Measurements from ENCODE around the gene MYH8. TPM values are rescaled to one million over a fixed set of nuclear protein-coding genes. Genes with fewer than 3 reads are reported as not detected.
A peak's percentile ranks its signal among the peaks of the same experiment; 100 is the strongest.

The MYH8 gene
- total RNA-seq, 1 experiment from 2014 or later = not detected

- Histone ChIP-seq H3K27ac (ENCODE audit: low read depth, low read length, poor library complexity, severe bottlenecking) (no peak overlapping the region), H3K4me1 (ENCODE audit: insufficient read depth, low read length, poor library complexity, severe bottlenecking) (peaks cover 6% of the 10 kb centered on the region), H3K36me3 (ENCODE audit: insufficient read depth, low read length, poor library complexity, severe bottlenecking) (no peaks in the 10 kb centered on the region), H3K9me3 (ENCODE audit: low read depth, low read length, poor library complexity, severe bottlenecking) (no peaks in the 10 kb centered on the region), H3K4me3 (ENCODE audit: low read depth, low read length, poor library complexity, severe bottlenecking) (no peak overlapping the region), H3K27me3 (replicated peaks; ENCODE audit: insufficient read depth, low read depth, low read length, poor library complexity) (no peaks in the 10 kb centered on the region)
- no TSS peak for BruUV-seq (replicated peaks)
- TF ChIP-seq EZH2 (IDR thresholded peaks at IDR 0.05; ENCODE audit: borderline replicate concordance, low read depth, low read length, poor library complexity, severe bottlenecking) (no peak), CTCF (conservative IDR thresholded peaks at IDR 0.05; ENCODE audit: low read depth, low read length) (no peak)
- CTCF ChIA-PET = no interaction called here
- DNase-seq (ENCODE audit: low spot score) = peak; percentile 59
- POLR2A ChIA-PET (ENCODE audit: low non-redundant PET) = no interaction called here
- intact Hi-C loops (cut with micrococcal nuclease; ENCODE audit: unreplicated experiment) = no loop called here
Observed at GRCh38 chr17:10380631-10381408, 40.9 kb downstream of the MYH8 start.

GRCh38 chr17:10372906-10373305 is 48.8 kb downstream of the MYH8 start, which contains the start of gene MYH13:
MYH13 (minus strand) TSS chr17:10373006; CDS start chr17:10364530, 8,476 bp downstream.
- no TSS peak for BruUV-seq (replicated peaks)
- TF ChIP-seq EZH2 (IDR thresholded peaks at IDR 0.05; ENCODE audit: borderline replicate concordance, low read depth, low read length, poor library complexity, severe bottlenecking) (no peak), CTCF (conservative IDR thresholded peaks at IDR 0.05; ENCODE audit: low read depth, low read length) (no peak)
- CTCF ChIA-PET = no interaction called here

GRCh38 chr17:10370016-10370608 is 51.6 kb downstream of the MYH8 start:
- no peak overlapping the region for H3K27ac ChIP-seq (ENCODE audit: low read depth, low read length, poor library complexity, severe bottlenecking)
- H3K4me3 ChIP-seq (ENCODE audit: low read depth, low read length, poor library complexity, severe bottlenecking) = no peak overlapping the region
- BruUV-seq (replicated peaks) = no TSS peak
- no peaks in the 10 kb centered on the region for H3K36me3 ChIP-seq (ENCODE audit: insufficient read depth, low read length, poor library complexity, severe bottlenecking)
- H3K4me1 ChIP-seq (ENCODE audit: insufficient read depth, low read length, poor library complexity, severe bottlenecking) = no peaks in the 10 kb centered on the region
- H3K27me3 ChIP-seq (replicated peaks; ENCODE audit: insufficient read depth, low read depth, low read length, poor library complexity) = no peaks in the 10 kb centered on the region
- no peaks in the 10 kb centered on the region for H3K9me3 ChIP-seq (ENCODE audit: low read depth, low read length, poor library complexity, severe bottlenecking)
- TF ChIP-seq EZH2 (IDR thresholded peaks at IDR 0.05; ENCODE audit: borderline replicate concordance, low read depth, low read length, poor library complexity, severe bottlenecking) (no peak), CTCF (conservative IDR thresholded peaks at IDR 0.05; ENCODE audit: low read depth, low read length) (no peak)
- intact Hi-C loops (cut with micrococcal nuclease; ENCODE audit: unreplicated experiment) = no loop called here
- ChIA-PET POLR2A (ENCODE audit: low non-redundant PET) (no interaction called here), CTCF (no interaction called here)
- no peak for DNase-seq (ENCODE audit: low spot score)

More at GRCh38 chr17:10372906-10373305, 48.8 kb downstream of the MYH8 start, which contains the start of gene MYH13:
- no peak within 1 kb of the TSS for H3K27ac ChIP-seq (ENCODE audit: low read depth, low read length, poor library complexity, severe bottlenecking)
- intact Hi-C loops (cut with micrococcal nuclease; ENCODE audit: unreplicated experiment) = no loop called here
- no peaks in the 10 kb centered on the region for H3K27me3 ChIP-seq (replicated peaks; ENCODE audit: insufficient read depth, low read depth, low read length, poor library complexity)
- POLR2A ChIA-PET (ENCODE audit: low non-redundant PET) = no interaction called here
- DNase-seq (ENCODE audit: low spot score) = no peak
- H3K4me3 ChIP-seq (ENCODE audit: low read depth, low read length, poor library complexity, severe bottlenecking) = no peak within 1 kb of the TSS
- no peaks in the 10 kb centered on the region for H3K4me1 ChIP-seq (ENCODE audit: insufficient read depth, low read length, poor library complexity, severe bottlenecking)
- no peaks in the 10 kb centered on the region for H3K36me3 ChIP-seq (ENCODE audit: insufficient read depth, low read length, poor library complexity, severe bottlenecking)
- no peaks in the 10 kb centered on the region for H3K9me3 ChIP-seq (ENCODE audit: low read depth, low read length, poor library complexity, severe bottlenecking)
